Brain microvascular endothelial cell (primary cell): ENCODE measurements around the gene SDK1.
"Not testable (repeated sequence)": the region's sequence is repeated elsewhere in the genome, so short reads cannot be mapped to it uniquely, and the experiment has no call there.

Experiments used
- DNase-seq: peaks from one replicate; pipeline ENCODE4 v3.0.0-alpha.2; 2020
- H3K27ac ChIP-seq: fragments of 250-450 bp; sonication (Bioruptor Pico); 2 replicates; pipeline ENCODE4 v1.5.1; 2020; ENCODE audit warnings: mild to moderate bottlenecking, moderate library complexity
- H3K27me3 ChIP-seq: fragments of 250-450 bp; sonication (Bioruptor Pico); replicated peaks from 2 replicates; pipeline ENCODE4 v1.5.1; 2020; ENCODE audit warnings: mild to moderate bottlenecking
- H3K36me3 ChIP-seq: fragments of 250-450 bp; sonication (Bioruptor Pico); replicated peaks from 2 replicates; pipeline ENCODE4 v1.5.1; 2020; ENCODE audit warnings: mild to moderate bottlenecking
- H3K4me3 ChIP-seq: 2 replicates; pipeline ENCODE4 v1.5.1; 2011; ENCODE audit warnings: low read depth, mild to moderate bottlenecking, control low read depth, low read length, moderate library complexity
- in situ Hi-C: cut with HindIII; loops from 2 replicates; pipeline ENCODE4 v1.10.0; 2017; ENCODE audit warnings: low sequenced_read_pairs, low pct_ligation_motif_present
- TF ChIP-seq, protein P1 (sequence below): IDR thresholded peaks from 2 replicates; pipeline ENCODE4 v1.5.1; 2011; ENCODE audit warnings: low read depth, mild to moderate bottlenecking, moderate library complexity, low read length, control low read depth, inconsistent platforms; ENCODE audit errors: missing control alignments

Gene SDK1

DNA sequence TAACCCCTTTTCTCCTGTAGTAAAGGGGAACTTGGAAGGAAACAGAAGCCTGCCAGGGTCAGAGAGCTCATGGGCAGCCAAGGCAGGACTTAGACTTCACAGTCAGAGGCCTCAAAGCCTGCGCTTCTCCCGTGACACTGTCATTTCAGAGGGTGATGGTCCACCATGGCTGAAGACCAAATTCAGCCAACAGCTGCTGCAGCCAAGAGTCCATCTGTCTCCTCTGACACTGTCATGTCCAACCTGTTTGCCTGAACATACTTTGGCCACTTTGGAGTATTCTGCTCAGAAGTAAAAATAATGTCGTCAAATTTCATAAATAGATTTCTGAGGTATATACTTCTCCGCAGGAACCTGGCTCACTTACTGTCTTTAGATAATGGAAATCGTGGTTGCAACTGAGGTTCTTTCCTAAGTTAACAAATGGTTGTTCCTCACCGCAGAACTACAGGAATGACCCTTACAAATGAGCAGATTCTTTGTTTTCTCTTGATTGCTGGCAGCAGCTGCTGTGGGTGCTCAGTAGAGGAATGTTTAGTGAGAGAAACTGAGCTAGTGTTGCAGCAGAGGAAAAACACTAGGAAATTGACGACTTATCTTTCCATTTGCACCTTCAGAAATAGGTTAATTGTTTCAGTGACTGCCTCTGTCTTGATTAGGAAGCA is 626.5 kb downstream of the SDK1 start:
- Histone ChIP-seq H3K4me3 (no peak overlapping the region), H3K27me3 (no peaks in the 10 kb centered on the region), H3K27ac (no peak overlapping the region), H3K36me3 (no peaks in the 10 kb centered on the region)
- in situ Hi-C loops: no loop called here
- TF ChIP-seq, protein P1, sequence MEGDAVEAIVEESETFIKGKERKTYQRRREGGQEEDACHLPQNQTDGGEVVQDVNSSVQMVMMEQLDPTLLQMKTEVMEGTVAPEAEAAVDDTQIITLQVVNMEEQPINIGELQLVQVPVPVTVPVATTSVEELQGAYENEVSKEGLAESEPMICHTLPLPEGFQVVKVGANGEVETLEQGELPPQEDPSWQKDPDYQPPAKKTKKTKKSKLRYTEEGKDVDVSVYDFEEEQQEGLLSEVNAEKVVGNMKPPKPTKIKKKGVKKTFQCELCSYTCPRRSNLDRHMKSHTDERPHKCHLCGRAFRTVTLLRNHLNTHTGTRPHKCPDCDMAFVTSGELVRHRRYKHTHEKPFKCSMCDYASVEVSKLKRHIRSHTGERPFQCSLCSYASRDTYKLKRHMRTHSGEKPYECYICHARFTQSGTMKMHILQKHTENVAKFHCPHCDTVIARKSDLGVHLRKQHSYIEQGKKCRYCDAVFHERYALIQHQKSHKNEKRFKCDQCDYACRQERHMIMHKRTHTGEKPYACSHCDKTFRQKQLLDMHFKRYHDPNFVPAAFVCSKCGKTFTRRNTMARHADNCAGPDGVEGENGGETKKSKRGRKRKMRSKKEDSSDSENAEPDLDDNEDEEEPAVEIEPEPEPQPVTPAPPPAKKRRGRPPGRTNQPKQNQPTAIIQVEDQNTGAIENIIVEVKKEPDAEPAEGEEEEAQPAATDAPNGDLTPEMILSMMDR: no peak
- DNase-seq: no peak

DNA sequence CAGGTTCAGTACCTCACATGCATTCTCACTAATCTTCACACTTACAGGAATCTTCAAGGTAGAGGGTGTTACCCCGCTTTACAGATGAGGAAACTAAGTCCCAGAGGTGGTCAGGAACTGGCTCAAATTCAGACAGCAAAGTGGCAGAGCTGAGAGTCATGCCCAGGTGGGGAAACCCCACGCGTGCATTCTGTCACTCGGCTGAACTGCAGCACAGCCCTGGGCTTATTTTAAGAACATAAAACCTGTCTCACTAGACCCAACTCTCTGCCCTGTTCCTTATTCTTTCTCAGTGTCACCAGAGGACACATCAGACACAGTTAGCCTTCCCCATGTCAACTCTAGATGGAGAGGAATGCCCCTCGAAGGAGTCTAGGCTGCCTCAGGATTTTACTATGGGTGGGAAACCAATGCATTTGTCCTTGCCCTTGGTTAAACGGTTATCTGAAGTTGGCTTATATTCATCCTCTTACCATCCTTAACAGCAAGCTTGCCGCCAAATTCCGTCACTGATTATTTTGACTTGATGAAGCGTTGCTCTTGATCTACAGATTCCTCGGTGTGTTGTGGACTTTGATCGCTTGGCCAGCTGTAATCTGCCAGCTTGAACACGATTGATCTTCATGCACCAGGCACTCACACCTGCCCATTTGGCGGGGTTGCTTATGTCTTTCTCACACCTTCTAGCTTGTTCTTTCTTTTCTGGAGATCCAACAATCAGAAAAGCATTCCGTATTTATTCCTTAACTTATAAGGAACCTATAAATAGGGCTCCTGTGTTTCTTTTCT is 627.9 kb downstream of the SDK1 start:
- DNase-seq: no peak
- in situ Hi-C loops: no loop called here
- TF ChIP-seq, protein P1: no peak
- Histone ChIP-seq H3K36me3 (no peaks in the 10 kb centered on the region), H3K27ac (no peak overlapping the region), H3K4me3 (no peak overlapping the region), H3K27me3 (no peaks in the 10 kb centered on the region)

DNA sequence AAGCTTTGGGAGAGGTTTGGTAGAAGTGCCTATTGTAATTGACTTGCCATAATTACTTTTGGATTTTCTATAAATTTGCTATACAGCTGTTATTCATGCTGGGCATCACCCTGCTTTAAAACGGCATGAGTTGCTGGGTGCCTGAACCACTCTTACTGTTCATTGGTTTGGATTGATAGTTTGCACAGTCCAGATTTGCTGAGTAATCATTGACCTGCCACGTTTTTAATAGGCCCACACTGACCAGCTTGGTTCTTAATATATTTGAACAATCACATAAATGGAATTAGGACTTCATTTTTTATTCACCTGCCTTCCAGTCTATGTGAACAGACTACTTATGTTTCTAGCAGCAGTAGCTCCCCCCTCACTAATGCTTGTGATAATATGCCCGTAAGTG is 630.8 kb downstream of the SDK1 start:
- Histone ChIP-seq H3K4me3 (no peak overlapping the region), H3K27me3 (no peaks in the 10 kb centered on the region), H3K36me3 (no peaks in the 10 kb centered on the region), H3K27ac (no peak overlapping the region)
- no peak for DNase-seq
- TF ChIP-seq, protein P1: no peak
- in situ Hi-C loops: no loop called here

DNA sequence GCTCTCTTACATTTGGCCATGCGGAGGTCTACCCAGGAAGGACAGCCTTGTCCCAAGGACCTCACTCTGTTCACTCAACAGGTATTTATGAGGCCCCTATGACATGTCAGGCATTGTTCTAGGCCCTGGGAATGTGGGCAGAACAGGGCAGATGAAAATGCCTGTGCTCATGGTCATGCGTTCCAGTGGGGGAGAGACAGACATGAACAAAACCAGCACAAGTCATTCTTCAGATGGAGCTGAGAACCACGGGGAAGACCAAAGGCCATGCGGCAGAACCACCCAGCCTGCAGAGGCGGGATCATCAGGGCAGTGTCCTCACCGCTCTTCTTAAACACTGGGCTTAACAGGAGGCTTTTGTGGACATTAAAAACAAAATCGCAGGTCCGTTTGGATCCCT is 636.1 kb downstream of the SDK1 start:
- Histone ChIP-seq H3K27ac (no peak overlapping the region), H3K36me3 (no peaks in the 10 kb centered on the region), H3K4me3 (no peak overlapping the region), H3K27me3 (no peaks in the 10 kb centered on the region)
- no peak for DNase-seq
- TF ChIP-seq, protein P1: no peak
- in situ Hi-C loops: no loop called here

GRCh38 chr7:3937605-3938004 is 636.6 kb downstream of the SDK1 start:
- Histone ChIP-seq H3K4me3 (no peak overlapping the region), H3K36me3 (no peaks in the 10 kb centered on the region), H3K27ac (no peak overlapping the region), H3K27me3 (no peaks in the 10 kb centered on the region)
- no peak for DNase-seq
- in situ Hi-C loops: no loop called here
- TF ChIP-seq, protein P1: no peak

DNA sequence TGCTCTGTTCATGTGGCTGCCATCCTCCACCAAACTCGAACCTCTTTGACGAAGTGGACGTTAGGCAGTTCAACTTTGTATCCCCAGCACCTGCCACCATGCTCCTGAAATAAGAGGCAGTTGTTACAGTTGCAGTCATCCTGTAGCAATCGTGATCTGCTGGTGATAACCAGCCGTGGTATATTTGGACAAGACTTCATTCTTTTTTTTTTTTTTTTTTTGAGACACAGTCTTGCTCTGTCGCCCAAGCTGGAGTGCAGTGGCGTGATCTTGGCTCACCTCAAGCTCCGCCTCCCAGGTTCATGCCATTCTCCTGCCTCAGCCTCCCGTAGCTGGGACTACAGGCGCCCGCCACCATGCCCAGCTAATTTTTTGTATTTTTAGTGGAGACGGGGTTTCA is 640.7 kb downstream of the SDK1 start:
- H3K4me3 ChIP-seq, H3K27me3 ChIP-seq, H3K27ac ChIP-seq, DNase-seq, H3K36me3 ChIP-seq, in situ Hi-C loops: not testable (repeated sequence)
